Inflammatory macrophage treated with lipopolysaccharide for 1 hour (primary cell): ENCODE measurements around the gene FAHD1.
"Not testable (repeated sequence)": the region's sequence is repeated elsewhere in the genome, so short reads cannot be mapped to it uniquely, and the experiment has no call there.

ENCODE experiments used
- DNase-seq, 2 donors: peaks; one replicate each; pipeline ENCODE4 v3.0.0-alpha.2; 2020 to 2022

FAHD1 gene

DNA sequence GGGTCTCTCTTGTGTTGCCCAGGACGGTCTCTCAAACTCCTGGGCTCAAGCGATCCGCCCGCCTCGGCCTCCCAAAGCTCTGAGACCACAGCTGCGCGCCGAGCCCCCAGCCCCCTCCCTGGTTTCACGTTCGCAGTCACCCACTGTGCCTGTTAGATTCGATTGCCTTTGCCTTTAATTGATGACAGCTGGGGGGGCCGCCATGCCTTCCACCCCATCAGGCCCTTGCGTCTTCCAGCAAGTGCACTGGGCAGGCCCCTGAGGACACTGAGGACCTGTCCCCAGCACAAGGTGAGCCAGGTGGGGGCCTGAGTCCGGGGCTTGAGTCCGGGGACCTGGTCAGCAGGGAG lies 36.8 kb upstream of the FAHD1 start:
- DNase-seq: no peak

DNA sequence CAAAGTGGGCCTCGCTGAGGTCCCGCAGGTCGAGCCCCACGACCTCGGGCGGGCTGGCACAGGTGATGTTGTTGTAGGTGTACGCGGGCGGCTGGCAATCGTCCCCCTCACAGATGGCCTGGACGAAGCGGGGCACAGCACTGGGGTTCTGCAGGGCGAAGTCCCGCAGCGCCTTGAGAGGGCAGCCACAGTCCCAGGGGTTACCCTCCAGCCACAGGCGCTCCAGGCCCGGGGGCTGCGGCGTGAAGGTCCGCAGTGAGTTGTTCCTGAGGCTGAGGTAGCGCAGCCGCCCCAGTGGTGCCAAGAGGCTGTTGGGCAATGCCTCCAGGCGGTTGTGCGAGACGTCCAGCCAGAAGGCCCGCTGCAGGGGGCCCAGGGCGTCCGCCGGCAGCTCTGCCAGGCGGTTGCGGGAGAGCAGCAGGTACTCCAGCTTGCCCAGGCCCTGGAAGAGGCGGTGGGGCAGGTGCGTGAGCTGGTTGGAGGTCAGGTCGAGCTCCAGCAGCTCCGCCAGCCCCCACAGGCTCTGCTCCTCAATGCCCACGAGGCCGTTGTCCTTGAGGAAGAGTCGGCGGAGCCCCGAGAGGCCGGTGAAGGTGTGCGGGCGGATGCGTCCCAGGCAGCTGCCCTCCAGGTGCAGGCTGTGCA lies 36.3 kb upstream of the FAHD1 start:
- no peak for DNase-seq

DNA sequence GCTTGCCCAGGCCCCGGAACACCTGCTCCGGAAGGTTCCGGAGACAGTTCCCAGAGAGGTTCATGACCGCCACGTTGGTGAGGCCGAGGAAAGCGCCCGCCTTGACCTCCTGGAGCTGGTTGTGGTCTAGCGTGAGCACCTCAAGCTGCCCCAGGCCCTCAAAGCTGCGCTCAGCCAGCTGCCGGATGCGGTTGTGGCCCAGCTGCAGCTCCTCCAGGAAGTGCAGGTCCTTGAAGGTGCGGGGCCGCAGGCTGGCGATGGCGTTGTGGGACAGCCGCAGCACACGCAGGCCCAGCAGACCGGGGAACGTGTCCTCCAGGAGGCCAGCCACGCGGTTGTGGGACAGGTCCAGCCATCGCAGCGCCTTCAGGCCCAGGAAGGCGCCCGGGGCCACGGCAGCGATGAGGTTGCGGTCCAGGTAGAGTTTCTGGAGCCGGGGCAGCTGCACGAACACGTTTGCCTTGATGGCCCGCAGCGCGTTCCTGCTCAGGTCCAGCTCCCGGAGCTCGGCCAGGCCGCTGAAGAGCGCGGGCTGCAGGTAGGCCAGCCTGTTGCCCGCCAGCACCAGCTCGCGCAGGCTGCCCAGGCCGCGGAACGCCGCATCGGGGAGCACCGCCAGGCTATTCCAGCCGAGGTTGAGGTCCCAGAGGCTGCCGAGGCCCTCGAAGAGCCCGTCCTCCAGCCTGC lies 35.6 kb upstream of the FAHD1 start:
- DNase-seq: no peak

DNA sequence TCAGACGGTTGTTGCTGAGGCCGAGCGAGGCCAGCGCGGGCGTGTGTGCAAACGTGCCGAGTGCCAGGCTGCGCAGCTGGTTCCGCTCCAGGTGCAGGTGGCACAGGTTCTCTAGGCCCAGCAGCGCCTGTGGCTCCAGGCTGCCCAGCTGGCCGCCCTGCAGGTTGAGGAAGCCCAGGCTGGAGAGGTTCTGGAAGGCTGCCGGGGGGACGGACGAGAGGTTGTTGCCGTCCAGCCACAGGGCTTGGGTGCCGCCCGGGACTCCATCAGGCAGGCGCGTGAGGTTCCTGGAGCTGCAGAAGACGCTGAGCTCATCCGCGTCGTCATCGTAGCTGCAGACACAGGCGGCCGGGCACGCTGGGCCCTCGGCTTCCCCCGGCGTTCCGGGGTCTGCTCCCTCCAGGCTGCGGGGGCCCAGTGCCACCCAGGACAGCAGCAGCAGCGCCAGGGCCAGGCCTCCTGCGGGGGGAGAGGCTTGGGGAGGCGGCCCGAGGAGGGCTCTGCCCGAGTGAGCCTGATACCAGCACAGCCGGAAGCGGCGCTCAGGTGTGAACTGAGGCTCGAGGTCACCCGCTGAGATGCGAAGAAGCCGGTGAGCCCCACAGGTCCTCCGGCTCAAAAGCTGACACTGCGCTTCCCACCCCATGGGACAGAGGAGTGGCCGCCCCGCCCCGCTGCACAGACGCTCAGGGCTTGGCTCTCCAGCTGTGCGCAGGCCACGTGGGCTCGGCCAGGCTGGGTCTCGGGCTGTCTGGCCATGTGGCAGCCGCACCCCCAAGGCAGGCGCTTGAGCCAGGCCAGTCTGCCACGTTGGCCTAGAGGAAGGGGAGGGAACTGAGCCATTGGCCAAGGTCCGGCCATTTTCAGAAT lies 34.8 kb upstream of the FAHD1 start:
- DNase-seq: no peak

DNA sequence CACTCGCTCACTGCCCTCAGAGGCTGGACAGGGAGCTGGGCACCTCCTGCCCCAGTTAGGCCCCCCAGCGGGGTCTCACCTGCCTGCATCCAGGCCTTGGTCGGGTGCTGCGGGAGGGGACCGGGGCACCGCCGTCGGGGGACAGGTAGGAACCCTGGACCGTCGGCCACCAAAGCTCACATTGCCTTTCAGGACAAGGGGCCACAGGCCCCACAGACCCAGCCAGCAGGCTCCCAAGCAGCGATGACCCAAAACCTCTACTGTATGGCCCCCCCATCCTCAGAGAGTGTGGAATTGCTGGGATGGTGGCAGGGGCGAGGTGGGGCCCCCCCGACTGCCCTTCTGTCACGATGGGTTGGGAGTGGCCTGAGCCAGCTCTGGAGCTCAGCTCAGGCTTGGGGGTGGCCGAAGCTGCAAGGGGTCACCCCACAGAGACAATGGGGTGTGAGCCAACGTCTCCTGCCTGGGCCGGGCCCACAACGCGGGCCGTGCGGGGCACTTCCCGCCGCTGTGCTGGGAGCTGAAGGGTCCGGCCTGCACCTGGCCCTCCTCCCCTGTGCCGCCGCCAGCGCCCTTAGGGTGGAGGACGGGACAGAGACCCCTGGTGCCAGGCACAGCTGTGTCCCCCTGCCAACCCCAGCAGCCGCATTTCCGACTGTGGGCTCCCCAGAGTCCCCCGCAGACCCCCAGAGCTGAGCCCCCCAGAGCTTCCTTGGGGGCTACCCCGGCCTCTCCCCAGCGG lies 34.0 kb upstream of the FAHD1 start:
- DNase-seq: no peak

DNA sequence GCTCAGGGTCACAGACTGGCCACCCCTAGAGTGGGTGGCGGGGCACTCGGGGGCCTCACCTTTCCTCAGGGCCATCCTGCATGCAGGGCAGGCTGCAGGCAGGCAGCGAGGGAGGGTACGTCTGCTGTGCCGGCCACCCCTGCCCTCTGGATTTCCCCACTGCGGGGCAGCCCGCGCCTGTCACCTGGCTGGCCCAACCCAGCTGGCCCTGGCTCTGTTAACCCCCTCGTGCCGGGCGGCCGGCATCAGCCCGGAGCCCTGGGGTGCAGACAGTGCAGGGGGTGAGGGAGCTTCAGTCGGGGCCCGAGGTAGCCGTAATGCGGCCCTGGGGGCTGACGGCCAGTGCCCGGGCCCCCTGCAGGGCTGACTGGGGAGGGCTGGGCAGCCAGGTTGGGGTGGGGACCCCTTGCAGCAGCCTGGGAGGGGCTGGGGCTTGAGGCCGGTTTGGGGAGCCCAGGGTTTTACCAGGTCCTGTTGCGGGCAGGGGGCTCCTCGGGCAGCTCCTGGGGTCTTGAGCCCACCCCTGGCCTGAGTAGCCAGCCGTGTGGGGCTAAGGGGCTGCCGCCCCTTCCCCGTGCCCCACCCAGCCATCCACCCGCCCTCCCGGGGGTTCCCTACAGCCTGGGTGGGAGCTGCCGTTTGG lies 33.3 kb upstream of the FAHD1 start, which contains the start of gene IGFALS:
Gene IGFALS (minus strand): TSS at position 128 of the 643 bp plus-strand sequence. CDS start 53 bp downstream, at position 75.
- no peak for DNase-seq

DNA sequence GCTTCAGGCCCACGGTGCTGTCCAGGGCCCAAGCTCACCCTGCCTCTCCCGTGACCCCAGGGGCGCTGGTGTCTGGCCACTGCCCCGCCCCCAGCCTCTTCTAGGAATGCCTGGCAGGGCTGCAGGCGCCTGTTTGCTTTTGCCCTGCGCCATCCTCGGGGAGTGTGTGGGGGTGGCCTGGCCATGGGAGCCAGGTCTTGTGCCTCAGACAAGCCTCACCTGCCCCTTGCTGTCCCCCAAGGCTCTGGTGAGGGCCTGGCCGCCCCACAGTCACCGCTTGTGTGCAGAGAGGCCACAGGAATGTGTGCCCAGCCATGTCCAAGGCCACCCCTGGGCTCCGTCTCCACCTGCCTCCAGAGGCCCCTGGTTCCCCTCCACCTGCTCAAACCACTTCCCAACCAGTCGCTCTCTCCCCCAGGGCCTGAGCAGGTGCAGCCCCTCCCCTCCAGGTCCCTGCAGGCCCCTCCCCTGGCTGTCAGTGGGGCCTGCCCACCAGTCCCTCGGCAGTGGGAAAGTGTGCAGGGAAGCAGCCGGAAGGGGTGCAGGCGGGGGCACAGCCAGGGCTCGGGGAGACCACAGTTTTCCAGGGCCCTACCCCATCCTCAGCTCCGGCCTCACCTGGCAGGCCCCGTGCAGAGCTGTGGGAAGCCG lies 32.7 kb upstream of the FAHD1 start:
- DNase-seq: no peak

DNA sequence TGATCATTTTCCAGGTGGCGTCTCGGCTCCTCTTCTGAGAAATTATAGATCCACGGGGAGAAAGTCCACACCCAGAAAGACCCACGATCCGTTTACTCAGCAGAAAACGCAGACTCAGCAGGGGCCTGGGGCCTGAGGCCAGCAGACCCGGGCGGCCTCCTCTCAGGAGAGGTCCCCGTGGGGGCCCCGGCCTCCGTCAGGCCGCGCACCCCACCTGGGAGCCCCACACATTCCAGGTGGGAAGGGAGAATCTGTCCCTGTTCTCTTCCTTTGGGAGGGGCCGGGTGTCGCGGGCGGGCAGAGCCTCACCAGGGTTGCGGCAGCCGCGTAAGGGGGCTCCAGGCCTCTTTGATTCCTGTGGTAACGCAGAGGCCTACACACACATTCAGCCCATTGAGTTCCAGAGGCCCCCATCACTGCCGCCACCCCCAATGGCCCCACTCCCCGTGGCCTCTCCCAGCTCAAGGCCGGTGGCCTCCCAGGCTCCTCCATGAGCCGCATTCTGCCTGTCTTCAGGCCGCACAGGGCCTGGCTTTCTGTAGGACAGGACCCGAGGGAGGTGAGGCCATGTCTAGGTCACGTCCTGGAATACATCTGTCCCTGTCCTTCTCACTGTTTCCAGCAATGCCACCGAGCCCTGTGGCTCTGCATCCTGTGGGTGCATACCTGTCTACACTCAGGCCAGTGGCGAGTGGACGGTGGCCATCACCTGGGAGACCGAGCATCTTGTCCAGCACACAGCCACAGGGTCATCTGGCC lies 31.9 kb upstream of the FAHD1 start:
- DNase-seq: no peak

DNA sequence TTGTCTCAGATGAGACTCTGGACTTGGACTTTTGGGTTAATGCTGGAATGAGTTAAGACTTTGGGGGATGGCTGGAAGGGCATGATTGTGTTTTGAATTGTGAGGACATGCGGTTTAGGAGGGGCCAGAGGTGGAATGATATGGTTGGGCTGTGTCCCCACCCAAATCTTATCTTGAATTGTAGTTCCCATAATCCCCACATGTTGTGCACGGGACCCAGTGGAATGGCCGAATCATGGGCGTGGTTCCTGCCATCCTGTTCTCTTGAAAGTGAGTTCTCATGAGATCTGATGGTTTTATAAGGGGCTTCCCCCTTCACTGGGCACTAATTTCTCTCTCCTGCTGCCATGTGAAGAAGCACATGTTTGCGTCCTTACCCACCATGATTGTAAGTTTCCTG lies 27.7 kb upstream of the FAHD1 start:
- DNase-seq: not testable (repeated sequence)

DNA sequence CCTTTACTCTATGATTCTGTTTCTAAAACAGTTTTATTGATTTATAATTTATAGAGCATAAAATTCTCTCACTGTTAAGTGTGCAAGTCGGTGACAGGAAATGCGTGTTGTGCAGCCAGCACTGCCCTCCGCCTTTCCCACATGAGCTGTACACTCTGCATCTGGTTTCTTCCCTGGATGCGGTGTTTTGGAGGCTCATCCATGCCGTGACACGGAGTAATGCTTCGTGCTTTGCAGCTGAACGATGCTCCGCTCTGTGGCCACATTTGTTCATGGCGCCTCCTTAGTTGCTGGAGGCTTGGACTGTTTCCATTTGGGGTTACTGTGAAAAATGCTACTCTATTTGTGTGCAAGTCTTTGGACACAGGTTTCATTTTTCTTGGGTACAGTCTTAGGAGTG lies 26.3 kb upstream of the FAHD1 start:
- DNase-seq: no peak

DNA sequence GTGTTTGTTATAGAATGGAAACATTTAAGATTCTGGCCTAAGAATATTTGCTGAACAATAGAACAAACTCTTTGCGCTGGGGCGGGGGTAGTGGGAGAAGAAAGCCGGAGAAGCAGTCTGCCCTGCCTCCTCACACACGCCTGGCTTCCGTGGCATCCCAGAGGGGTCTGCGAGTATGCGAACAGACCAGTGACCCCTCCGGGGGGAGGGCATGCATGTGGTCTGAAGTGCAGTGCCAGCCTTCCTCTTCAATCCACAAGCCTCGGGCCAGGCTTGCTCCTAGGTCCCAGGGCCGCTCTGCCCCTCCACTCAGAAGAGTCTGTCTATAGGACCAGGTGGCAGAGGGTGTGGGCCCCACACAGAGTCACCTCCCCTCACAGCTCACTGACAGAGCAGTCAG lies 19.4 kb upstream of the FAHD1 start:
- no peak for DNase-seq

DNA sequence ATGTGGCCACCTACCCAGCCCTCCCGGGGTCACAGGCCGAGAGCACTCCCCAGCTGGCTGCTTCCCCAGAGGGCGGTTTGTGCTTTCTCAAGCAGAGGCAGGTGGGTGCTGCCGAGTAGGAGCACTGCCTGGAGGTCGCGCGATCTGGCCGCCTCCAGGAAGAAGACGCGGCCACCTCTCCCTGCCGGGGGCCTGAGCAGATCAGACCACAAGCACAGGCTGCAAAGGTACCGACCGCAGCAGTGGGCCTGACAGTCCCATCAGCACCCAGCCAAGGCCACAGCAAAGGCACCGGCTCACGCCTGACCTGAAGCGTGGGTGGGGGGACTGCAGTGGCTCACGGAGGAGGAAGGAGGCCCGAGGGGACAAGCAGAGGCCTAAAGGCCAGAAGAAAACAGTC lies 18.3 kb upstream of the FAHD1 start:
- DNase-seq: no peak

DNA sequence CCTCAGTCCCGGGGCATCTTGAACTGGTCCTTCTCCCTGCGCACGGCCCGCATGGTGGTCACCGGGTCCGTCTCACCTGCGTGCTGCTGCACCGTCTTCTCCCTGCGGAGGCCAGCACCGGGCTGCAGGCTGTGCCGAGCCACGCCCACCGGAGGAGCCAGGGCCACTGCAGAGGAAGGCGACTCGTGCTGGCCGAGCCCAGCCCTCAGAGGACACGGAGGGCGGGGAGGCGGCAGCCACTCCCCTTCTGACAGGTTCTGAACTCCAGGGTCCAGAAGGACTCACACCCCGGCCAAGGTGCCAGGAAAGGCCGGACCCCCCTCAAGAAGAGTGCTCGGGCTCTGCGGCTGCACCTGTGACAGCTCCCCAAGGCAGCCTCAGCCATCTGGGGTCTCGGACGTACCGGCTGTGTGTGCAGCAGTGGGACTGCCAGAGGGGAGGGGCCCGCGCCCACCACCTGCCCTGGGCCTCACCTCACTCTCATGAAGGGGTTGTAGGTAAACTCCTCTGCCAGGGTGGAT lies 17.7 kb upstream of the FAHD1 start:
- no peak for DNase-seq

DNA sequence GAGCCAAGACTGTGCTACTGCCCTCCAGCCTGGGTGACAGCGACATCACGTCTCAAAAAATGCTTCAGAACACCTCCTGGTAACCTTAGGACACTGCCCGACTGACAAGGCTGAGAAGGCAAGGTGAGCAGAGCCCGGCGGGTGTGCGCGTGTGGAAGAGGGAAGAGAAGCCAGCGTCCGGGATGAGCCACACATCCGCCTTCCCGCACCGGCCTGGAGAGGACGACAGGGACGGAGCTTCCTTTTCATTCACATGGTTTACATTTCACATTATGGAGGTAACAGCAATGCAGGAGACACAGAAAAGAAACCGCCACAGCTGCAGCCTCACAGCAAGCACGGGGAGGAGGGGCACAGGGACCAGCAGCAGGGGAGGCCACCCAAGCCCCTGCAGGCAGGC lies 16.9 kb upstream of the FAHD1 start:
- DNase-seq: no peak

DNA sequence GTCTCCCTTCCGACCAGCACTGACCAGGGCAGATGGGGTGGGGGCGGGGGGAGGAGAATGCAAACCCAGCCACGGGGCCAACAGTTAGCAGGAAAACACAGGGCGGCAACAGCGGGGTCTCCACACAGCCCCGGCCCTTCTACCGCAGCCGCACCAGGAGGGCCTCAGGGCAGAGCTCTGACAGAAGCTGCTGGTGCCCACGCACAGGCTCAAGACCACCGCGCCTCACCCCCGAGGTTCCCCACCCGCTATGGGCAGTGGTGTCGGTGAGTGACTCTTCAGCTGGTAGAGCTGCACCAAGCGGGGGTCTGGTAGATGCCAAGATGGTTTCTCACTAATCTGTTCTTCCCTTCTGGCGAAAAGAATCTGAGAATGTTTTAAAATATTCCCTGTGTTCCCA lies 16.5 kb upstream of the FAHD1 start:
- DNase-seq: no peak

DNA sequence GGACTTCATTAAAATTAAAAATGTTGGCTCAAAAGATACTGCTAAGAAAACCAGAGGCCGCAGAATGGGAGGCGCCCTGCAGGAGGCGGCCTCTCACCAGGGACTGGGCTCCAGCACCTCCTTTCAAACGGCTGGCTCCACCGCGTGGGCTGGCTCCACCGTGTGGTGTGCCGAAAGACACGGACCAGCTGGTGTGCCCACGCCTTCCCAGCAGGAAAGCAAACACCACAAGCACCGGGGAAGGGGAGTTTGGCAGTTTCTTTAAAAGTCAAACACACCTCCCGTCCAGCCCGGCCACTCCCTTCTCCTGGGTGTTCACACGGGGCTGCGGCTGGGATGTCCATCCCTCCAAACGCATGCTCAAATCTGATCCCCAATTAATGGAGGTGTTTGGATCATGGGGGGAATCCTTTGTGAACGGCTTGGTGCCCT lies 14.3 kb upstream of the FAHD1 start:
- DNase-seq: peak; percentile 51 to 64

DNA sequence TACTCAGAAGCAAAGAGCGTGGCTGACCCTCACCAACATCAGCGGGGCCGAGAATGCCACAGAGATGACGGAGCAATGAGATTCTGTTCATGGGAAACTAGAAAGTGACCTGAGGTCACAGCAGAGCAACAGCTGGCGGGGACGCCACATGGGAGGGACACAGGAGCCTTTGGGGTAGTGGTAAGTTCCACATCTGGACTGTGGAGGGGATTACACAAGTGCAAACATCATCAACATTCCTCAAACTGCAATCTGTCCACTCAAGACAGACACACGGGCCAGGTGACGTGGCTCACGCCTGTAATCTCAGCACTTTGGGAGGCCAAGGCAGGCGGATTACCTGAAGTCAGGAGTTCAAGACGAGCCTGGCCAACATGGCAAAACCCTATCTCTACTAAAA lies 11.5 kb upstream of the FAHD1 start:
- no peak for DNase-seq

DNA sequence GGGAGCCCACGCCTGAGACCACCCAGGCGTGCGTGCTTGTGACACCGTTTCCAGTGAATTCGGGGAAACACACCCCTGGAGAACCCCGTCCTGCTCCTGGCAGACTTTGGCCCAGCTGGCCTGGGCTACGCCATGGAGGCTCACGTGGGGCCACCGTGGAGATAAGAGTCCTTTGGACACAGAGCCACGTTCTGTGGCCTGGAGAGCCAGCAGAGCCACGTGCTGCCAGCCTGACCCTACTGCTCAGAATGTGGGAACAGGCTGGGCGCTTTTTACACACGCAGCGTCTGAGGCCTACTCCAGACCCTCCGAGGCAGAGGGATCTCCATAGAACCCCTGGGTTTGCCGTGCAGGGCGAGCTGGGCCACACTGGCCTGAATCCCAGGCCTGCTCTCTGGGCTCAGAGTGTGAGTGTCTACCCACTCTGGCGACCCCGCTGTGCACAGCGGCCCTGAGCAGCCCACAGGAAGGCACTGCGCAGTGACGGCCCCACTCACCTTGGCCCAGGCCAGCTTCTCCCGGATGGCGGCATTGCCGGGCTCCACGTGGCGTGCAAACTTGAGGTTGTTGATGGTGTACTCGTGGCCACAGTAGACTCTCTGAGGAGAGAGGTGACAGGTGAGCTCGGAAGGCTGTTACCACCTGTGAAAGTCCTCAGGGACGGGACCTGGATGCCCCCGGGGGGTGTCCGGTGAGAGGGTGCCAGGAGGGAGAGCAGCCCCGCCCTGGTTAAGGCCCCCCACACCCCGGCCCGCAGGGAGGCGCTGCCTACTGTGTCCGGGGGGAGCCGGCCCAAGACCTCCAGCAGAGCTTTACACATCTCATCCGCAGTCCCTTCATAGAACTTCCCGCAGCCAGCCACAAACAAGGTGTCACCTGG lies 10.4 kb upstream of the FAHD1 start:
- no peak for DNase-seq

DNA sequence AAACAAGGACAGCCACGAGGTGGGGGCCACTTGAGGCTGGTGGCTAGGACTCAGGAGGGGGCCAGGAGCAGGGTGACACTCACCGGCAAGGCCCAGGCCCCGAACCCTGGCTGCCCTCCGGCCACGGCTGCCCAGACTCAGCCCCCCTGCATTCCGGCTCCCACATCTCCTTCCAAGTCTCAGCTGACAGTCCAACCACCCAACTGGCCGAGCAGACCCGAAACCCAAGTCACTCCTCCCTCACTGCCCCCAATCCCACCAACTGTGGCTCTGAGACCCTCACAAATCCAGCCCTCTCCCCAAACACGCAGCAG lies 9.8 kb upstream of the FAHD1 start:
- DNase-seq: no peak

DNA sequence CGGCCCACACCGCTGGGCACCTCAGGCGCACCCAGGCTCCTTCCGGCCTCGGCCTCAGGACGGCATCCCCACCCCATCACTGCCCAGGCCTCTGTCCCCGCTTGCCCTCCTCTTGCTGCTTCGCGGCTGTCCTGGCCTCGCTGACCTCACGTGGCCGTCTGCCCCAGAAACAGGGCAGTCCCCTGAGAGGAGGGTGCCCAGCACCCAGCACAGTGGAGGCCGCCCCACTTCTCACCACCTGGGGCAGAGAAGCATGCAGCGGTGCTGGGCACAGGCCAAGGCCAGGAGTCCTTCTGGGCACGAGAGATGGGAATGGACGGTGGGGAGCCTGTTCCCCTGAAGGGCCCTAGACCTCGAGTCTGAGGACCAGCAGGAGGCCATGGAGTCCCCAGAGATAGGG lies 9.3 kb upstream of the FAHD1 start:
- no peak for DNase-seq
